Measurements from ENCODE around the gene EHD1. TPM values are rescaled to one million over a fixed set of nuclear protein-coding genes. Genes with fewer than 3 reads are reported as not detected.

EHD1 gene
- total and polyA plus RNA-seq, 9 of the 15 experiments (the other 6 are each of a cell fraction or from before 2014, with no cell fraction given) = 0.46 to 65.0 (median 16.4) TPM

GRCh38 chr11:64900774-64901173 lies 22.4 kb upstream of the EHD1 start:
- POLR2A ChIA-PET = interaction anchor here (0.6 to 1.0 kb wide), 3 partner anchors 12 to 53 kb away, joined by 3 to 4 read pairs (median 3); no protein-coding TSS in a partner anchor
- FAIRE-seq = no peak
- CTCF ChIA-PET (ENCODE audit: low intra/inter-chr PET ratio) = no interaction called here

DNA sequence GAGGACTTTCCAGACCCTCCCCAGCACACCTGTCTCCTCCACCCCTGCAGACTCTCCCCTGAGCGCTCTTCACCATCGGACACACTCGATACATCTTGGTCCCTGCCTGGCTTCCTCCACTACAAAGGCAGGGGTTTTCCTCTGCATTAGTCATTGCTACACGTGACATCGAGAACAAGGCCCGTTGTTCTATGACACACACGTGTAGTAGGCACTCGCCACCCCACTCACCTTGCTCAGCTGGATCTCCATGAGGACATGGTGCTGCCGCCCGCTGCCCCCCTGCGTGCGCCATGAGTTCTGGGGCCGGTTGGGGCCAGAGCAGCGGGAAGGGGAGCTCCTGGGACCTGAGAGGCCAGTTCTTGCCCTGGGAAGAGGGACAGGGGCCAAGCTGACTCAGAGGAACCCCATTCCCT lies 21.9 kb upstream of the EHD1 start:
- TF ChIP-seq RBFOX2 (IDR thresholded peaks at IDR 0.05; ENCODE audit: low read depth, low read length) (0 out of 2 replicates have a peak, but pooled peaks have one; percentile 29), POLR2AphosphoS2 (IDR thresholded peaks at IDR 0.05; ENCODE audit: low read length) (no peak), EGR1 (conservative IDR thresholded peaks at IDR 0.05) (no peak), TAF15 (IDR thresholded peaks at IDR 0.05; ENCODE audit: low read depth, low read length) (no peak), NR2F6 (CRISPR knock-in tag; IDR thresholded peaks at IDR 0.05) (no peak), MTA3 (IDR thresholded peaks at IDR 0.05; ENCODE audit: borderline replicate concordance) (no peak), SUPT5H (IDR thresholded peaks at IDR 0.05) (0 out of 2 replicates have a peak, but pooled peaks have one; percentile 18)
- TF ChIP-seq, protein P1, sequence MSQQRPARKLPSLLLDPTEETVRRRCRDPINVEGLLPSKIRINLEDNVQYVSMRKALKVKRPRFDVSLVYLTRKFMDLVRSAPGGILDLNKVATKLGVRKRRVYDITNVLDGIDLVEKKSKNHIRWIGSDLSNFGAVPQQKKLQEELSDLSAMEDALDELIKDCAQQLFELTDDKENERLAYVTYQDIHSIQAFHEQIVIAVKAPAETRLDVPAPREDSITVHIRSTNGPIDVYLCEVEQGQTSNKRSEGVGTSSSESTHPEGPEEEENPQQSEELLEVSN (IDR thresholded peaks at IDR 0.05; ENCODE audit: borderline replicate concordance in 1 of 2, extremely low read depth in 1 of 2, insufficient read depth in 1 of 2, insufficient read length in 1 of 2, low read depth in 1 of 2, low read length in 1 of 2, poor library complexity in 1 of 2, severe bottlenecking in 1 of 2) = no peak
- DNase-seq (ENCODE audit: extremely low read depth in 1 of 4, low spot score in 3 of 4) (no peak), FAIRE-seq (no peak), ATAC-seq (no peak)
- no TSS peak for BruUV-seq (replicated peaks)
- Histone ChIP-seq H3K9me1 (ENCODE audit: control insufficient read depth, insufficient read depth, low read length) (no peaks in the 10 kb centered on the region), H3K4me2 (ENCODE audit: insufficient read depth, low read length) (no peak overlapping the region), H3K4me1 (replicated peaks in 1 of 2; ENCODE audit: control insufficient read depth in 2 of 2, insufficient read depth in 2 of 2, low read length in 2 of 2) (peaks cover 0 to 28% of the 10 kb centered on the region in 2 experiments; a peak in 3 of 5 replicates), H3K79me2 (ENCODE audit: control insufficient read depth, insufficient read depth, low read length) (no peaks in the 10 kb centered on the region), H3K36me3 (ENCODE audit: control insufficient read depth, insufficient read depth, low read length) (peaks cover 78% of the 10 kb centered on the region; the same call in 2 of the 3 replicates), H3K9me3 (replicated peaks; ENCODE audit: control insufficient read depth, insufficient read depth, low read depth, low read length) (no peaks in the 10 kb centered on the region), H3K4me3 (no peak overlapping the region), H3K9ac (ENCODE audit: insufficient read depth in 1 of 2, low read depth in 2 of 2, low read length in 2 of 2) (peak overlapping the region in 1 of 2 experiments; percentile 28; a peak in 1 of 4 replicates), H2AFZ (ENCODE audit: low read depth, low read length) (no peak overlapping the region), H3K27me3 (ENCODE audit: control insufficient read depth in 2 of 2, insufficient read depth in 2 of 2, low read length in 2 of 2) (no peaks in the 10 kb centered on the region), H3K27ac (ENCODE audit: extremely low read depth, low read depth, low read length) (no peak overlapping the region), H4K20me1 (replicated peaks; ENCODE audit: control insufficient read depth, insufficient read depth, low read length) (no peaks in the 10 kb centered on the region)
- POLR2A ChIA-PET = interaction anchor here (0.6 to 1.0 kb wide), 3 partner anchors 11 to 52 kb away, joined by 3 to 4 read pairs (median 3); no protein-coding TSS in a partner anchor
- CTCF ChIA-PET (ENCODE audit: low intra/inter-chr PET ratio) = no interaction called here
- intact Hi-C loops (cut with micrococcal nuclease) (no loop called here), in situ Hi-C loops (cut with MboI) (no loop called here)
- WGBS (ENCODE audit: insufficient coverage, low coverage, missing lambda C conversion rate) = 82% methylated on average over 14 of the region's 14 CpGs

More at GRCh38 chr11:64900774-64901173, 22.4 kb upstream of the EHD1 start:
- no peaks in the 10 kb centered on the region for H3K27me3 ChIP-seq (ENCODE audit: control insufficient read depth in 2 of 2, insufficient read depth in 2 of 2, low read length in 2 of 2)
- H3K36me3 ChIP-seq (ENCODE audit: control insufficient read depth, insufficient read depth, low read length) = peaks cover 83% of the 10 kb centered on the region; the same call in 2 of the 3 replicates
- H3K9me3 ChIP-seq (replicated peaks; ENCODE audit: control insufficient read depth, insufficient read depth, low read depth, low read length) = no peaks in the 10 kb centered on the region
- 90% methylated on average over 12 of the region's 17 CpGs for WGBS (ENCODE audit: insufficient coverage, low coverage, missing lambda C conversion rate)
- no peaks in the 10 kb centered on the region for H3K79me2 ChIP-seq (ENCODE audit: control insufficient read depth, insufficient read depth, low read length)
- H3K4me2 ChIP-seq (ENCODE audit: insufficient read depth, low read length) = no peak overlapping the region
- no peaks in the 10 kb centered on the region for H3K9me1 ChIP-seq (ENCODE audit: control insufficient read depth, insufficient read depth, low read length)
- no peaks in the 10 kb centered on the region for H4K20me1 ChIP-seq (replicated peaks; ENCODE audit: control insufficient read depth, insufficient read depth, low read length)
- no peak overlapping the region for H3K4me3 ChIP-seq
- H3K4me1 ChIP-seq (replicated peaks in 1 of 2; ENCODE audit: control insufficient read depth in 2 of 2, insufficient read depth in 2 of 2, low read length in 2 of 2) = peaks cover 0 to 26% of the 10 kb centered on the region in 2 experiments; a peak in 3 of 5 replicates
- no peak overlapping the region for H2AFZ ChIP-seq (ENCODE audit: low read depth, low read length)
- DNase-seq (ENCODE audit: extremely low read depth in 1 of 4, low spot score in 3 of 4) (no peak), ATAC-seq (no peak)
- no peak overlapping the region for H3K27ac ChIP-seq (ENCODE audit: extremely low read depth, low read depth, low read length)
- no peak overlapping the region for H3K9ac ChIP-seq (ENCODE audit: insufficient read depth in 1 of 2, low read depth in 2 of 2, low read length in 2 of 2)
- intact Hi-C loops (cut with micrococcal nuclease) = no loop called here
- TF ChIP-seq ZNF274 (IDR thresholded peaks at IDR 0.05; ENCODE audit: borderline replicate concordance, low read depth, low read length) = no peak
- no peak for TF ChIP-seq SP1 (CRISPR knock-in tag; IDR thresholded peaks at IDR 0.05)
- TF ChIP-seq POLR2G (IDR thresholded peaks at IDR 0.05; ENCODE audit: low read depth, low read length) = peak; percentile 57; the same call in 1 of the 2 replicates
- TF ChIP-seq, protein P1 (IDR thresholded peaks at IDR 0.05; ENCODE audit: borderline replicate concordance in 1 of 2, extremely low read depth in 1 of 2, insufficient read depth in 1 of 2, insufficient read length in 1 of 2, low read depth in 1 of 2, low read length in 1 of 2, poor library complexity in 1 of 2, severe bottlenecking in 1 of 2) = no peak
- TF ChIP-seq SMAD2 (IDR thresholded peaks at IDR 0.05; ENCODE audit: low read depth, low read length) = no peak
- in situ Hi-C loops (cut with MboI) = no loop called here
- BruUV-seq (replicated peaks) = no TSS peak

All from K562 (cell line).